GM03348 (cell line): ENCODE measurements around the gene KCTD3.

Experiments used
- DNase-seq: peaks from one replicate; pipeline ENCODE4 v3.0.0; 2012; ENCODE audit warnings: low spot score

Gene KCTD3

GRCh38 chr1:215660259-215660658 lies 93.2 kb downstream of the KCTD3 start:
- DNase-seq, result no peak

GRCh38 chr1:215661033-215661432 lies 93.9 kb downstream of the KCTD3 start:
- DNase-seq, result no peak

GRCh38 chr1:215665215-215665614 lies 98.1 kb downstream of the KCTD3 start:
- peak; percentile 57 for DNase-seq

GRCh38 chr1:215667761-215668160 lies 100.7 kb downstream of the KCTD3 start:
- DNase-seq, result no peak

GRCh38 chr1:215669806-215670491 lies 102.8 kb downstream of the KCTD3 start:
- DNase-seq, result peak; percentile 8
